Upper lobe of right lung (tissue), 1 donor: ENCODE results near the gene CCT8. TPM values are rescaled to one million over a fixed set of nuclear protein-coding genes. Genes with fewer than 3 reads are reported as not detected.
A peak's percentile ranks its signal among the peaks of the same experiment; 100 is the strongest.

Experiments used
- ATAC-seq: fragments of 200-7000 bp; cut with Tn5 transposase; one replicate; pipeline ENCODE4 v1.9.1; 2020; ENCODE audit warnings: mild to moderate bottlenecking, moderate library complexity
- DNase-seq: peaks from one replicate; pipeline ENCODE4 v3.0.0-alpha.2; 2020
- H3K27ac ChIP-seq: fragments of 200-600 bp; one replicate; pipeline ENCODE4 v1.8.0; 2022
- H3K27me3 ChIP-seq: fragments of 200-600 bp; one replicate; pipeline ENCODE4 v1.8.0; 2022; ENCODE audit warnings: mild to moderate bottlenecking
- H3K36me3 ChIP-seq: fragments of 200-600 bp; one replicate; pipeline ENCODE4 v1.8.0; 2022
- H3K4me1 ChIP-seq: fragments of 200-600 bp; one replicate; pipeline ENCODE4 v1.8.0; 2022
- H3K4me3 ChIP-seq: fragments of 200-600 bp; one replicate; pipeline ENCODE4 v1.8.0; 2022; ENCODE audit warnings: mild to moderate bottlenecking
- H3K9me3 ChIP-seq: fragments of 200-600 bp; one replicate; pipeline ENCODE4 v1.8.0; 2022
- intact Hi-C: fragments of 100-400 bp; cut with DNase I; formaldehyde crosslinking; loops from one replicate; pipeline ENCODE4 v1.11.0; 2022
- total RNA-seq: library from RNA; stranded (reverse); fragmentation: NEBNext Ultra II Directional; extraction: Animal tissue kit (Norgen Biotek cat#: 25700); gene quantifications from one replicate; pipeline ENCODE4 v1.2.1, GENCODE V29; 2021
- TF ChIP-seq, protein P1 (sequence below): fragments of 200-600 bp; IDR thresholded peaks from one replicate; pipeline ENCODE4 v1.8.0; 2022; ENCODE audit warnings: antibody characterized with exemption
- donor health status: DM: no; HTN: yes; CAD: no; lungs with severe emphysema.

The CCT8 gene
- total RNA-seq, 1 donor from 2014 or later, result 111 TPM

DNA sequence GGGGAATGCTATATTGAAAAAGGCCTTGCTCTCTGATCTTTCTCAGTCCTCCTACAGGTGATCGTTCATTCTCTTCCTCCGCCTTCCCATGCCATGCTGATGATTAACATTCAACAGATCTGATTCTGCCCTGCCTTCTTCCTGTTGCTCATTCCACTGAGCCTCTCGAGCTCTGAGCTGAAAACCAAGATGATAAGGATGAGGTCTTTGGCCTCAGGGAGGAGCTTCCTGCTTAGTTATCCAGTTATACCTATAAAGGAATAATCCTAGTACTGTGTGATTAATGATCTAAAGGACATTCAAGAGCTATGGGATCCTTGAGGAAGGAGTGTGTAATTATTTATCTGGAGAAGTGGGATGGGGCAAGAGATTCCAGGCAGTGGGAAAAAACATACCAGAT lies 31.8 kb upstream of the CCT8 start:
- DNase-seq, result no peak
- Histone ChIP-seq H3K27ac (no peak overlapping the region), H3K4me1 (no peaks in the 10 kb centered on the region), H3K4me3 (no peak overlapping the region), H3K27me3 (no peaks in the 10 kb centered on the region), H3K9me3 (no peaks in the 10 kb centered on the region), H3K36me3 (no peaks in the 10 kb centered on the region)
- TF ChIP-seq, protein P1, sequence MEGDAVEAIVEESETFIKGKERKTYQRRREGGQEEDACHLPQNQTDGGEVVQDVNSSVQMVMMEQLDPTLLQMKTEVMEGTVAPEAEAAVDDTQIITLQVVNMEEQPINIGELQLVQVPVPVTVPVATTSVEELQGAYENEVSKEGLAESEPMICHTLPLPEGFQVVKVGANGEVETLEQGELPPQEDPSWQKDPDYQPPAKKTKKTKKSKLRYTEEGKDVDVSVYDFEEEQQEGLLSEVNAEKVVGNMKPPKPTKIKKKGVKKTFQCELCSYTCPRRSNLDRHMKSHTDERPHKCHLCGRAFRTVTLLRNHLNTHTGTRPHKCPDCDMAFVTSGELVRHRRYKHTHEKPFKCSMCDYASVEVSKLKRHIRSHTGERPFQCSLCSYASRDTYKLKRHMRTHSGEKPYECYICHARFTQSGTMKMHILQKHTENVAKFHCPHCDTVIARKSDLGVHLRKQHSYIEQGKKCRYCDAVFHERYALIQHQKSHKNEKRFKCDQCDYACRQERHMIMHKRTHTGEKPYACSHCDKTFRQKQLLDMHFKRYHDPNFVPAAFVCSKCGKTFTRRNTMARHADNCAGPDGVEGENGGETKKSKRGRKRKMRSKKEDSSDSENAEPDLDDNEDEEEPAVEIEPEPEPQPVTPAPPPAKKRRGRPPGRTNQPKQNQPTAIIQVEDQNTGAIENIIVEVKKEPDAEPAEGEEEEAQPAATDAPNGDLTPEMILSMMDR, result no peak
- intact Hi-C loops, result no loop called here
- ATAC-seq, result no peak

DNA sequence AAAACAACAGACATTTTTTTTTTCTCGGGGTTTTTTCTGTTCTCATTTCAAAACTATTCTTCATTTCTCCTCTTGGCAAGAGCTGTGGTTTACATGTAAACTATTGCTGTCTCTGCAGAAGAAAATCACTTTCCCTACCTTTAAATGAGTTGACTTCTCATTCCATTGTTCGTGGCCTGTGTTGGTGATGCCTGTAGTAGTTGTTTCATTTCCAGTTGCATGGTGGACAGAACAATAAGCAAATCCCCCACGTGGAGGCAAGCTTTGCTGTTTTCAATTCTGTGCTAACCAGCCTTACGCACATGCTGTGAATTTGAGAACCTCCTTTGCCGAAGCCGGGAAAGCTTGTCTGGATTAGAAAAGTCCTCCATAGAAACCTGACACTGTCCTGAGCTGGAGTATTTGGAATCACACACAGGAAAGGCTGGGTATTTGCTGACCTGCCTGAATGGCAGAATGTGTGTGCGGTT lies 30.8 kb upstream of the CCT8 start:
- no peaks in the 10 kb centered on the region for H3K27me3 ChIP-seq
- intact Hi-C loops, result no loop called here
- H3K4me1 ChIP-seq, result no peaks in the 10 kb centered on the region
- no peak overlapping the region for H3K4me3 ChIP-seq
- H3K27ac ChIP-seq, result no peak overlapping the region
- ATAC-seq (no peak), DNase-seq (no peak)
- H3K36me3 ChIP-seq, result no peaks in the 10 kb centered on the region
- TF ChIP-seq, protein P1, result no peak
- no peaks in the 10 kb centered on the region for H3K9me3 ChIP-seq

DNA sequence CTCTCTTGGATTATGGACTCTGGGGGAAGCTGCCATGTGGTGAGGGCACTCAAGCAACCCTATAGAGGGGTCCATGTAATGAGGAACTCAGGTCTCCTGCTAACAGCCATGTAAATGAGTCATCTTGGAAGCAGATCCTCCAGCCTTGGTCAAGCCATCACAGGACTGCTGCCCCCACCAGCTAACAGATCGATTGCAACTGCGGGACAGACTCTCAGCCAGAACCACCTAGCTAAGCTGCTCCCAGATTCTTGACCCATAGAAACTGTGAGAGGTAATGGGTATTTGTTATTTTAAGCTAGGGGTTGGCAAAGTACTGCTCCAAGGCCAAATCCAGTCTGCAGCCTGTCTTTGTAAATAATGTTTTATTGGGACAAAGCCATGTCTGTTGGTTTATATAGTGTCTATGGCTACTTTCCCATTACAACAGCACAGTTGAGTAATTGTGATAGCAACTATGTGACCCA lies 29.4 kb upstream of the CCT8 start:
- no peak for DNase-seq
- Histone ChIP-seq H3K4me3 (no peak overlapping the region), H3K27me3 (no peaks in the 10 kb centered on the region), H3K4me1 (no peaks in the 10 kb centered on the region), H3K27ac (no peak overlapping the region), H3K36me3 (no peaks in the 10 kb centered on the region), H3K9me3 (no peaks in the 10 kb centered on the region)
- intact Hi-C loops, result no loop called here
- TF ChIP-seq, protein P1, result no peak
- ATAC-seq, result no peak

DNA sequence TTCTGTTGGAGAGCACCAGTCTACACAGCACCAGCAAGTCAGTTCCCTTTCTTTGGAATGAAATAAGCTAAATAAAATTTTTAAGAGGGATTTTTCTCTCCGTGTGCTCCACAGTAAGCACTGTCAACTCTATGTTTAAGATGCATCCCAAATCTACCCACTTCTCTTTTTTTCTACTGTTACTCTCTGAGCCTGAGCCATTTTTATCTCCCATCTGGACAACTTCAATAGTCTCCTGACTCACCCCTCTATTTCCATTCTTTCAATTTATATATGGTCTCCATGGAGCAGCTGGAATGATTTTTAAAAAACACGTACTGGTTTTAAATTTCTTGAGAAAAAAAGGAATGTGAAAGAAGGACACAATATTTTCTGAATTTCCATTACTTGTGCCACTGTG lies 24.7 kb upstream of the CCT8 start:
- H3K4me3 ChIP-seq, result no peak overlapping the region
- ATAC-seq, result no peak
- intact Hi-C loops, result no loop called here
- TF ChIP-seq, protein P1, result no peak
- H3K27ac ChIP-seq, result no peak overlapping the region
- DNase-seq, result no peak
- no peaks in the 10 kb centered on the region for H3K36me3 ChIP-seq
- H3K9me3 ChIP-seq, result no peaks in the 10 kb centered on the region
- no peaks in the 10 kb centered on the region for H3K4me1 ChIP-seq
- H3K27me3 ChIP-seq, result no peaks in the 10 kb centered on the region

DNA sequence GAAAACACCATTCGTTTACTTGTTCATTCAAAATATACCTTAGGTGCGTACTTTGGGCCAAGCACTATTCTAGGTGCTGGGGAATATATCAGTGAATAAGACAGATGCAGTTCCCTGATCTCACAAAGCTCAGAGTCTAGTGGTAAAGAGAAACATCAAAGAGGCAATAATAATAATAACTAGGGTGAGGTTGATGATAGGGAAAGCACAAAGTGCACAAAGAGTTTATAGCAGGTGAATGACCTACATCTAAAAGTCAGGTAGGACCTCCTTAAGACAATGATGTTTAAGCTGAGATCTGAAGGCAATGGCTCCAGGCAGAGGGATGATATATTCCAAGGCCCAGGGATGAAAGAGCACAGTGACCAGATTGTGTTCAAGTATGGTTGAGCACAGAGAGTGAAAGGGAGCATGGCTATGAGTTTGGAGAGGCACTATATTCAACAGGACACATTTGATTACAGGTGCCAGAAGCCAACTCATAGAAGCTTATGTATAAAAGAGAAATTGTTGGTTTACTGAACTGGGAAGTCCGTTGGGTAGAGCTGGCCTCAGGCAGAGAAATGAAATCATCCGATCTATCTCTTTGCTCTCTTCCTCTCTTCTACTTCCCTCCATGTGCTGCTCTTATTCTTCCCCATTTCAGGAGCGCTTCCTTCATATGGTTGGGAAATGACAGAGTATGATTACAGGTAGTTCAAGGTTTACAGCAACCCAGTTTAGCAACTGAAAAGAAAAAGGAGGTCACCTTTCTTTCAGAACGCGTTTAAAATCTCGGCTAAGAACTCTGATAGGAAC lies 23.0 kb upstream of the CCT8 start:
- Histone ChIP-seq H3K9me3 (no peaks in the 10 kb centered on the region), H3K4me1 (no peaks in the 10 kb centered on the region), H3K4me3 (no peak overlapping the region), H3K27me3 (no peaks in the 10 kb centered on the region), H3K36me3 (peaks cover 5% of the 10 kb centered on the region), H3K27ac (no peak overlapping the region)
- intact Hi-C loops, result no loop called here
- DNase-seq (no peak), ATAC-seq (peak; percentile 68)
- TF ChIP-seq, protein P1, result no peak
